Jurkat, Clone E6-1 (cell line): Measurements from ENCODE around the gene SPIN1.

Experiments
- DNase-seq: peaks from one replicate; pipeline ENCODE4 v3.0.0-alpha.2; 2011; ENCODE audit warnings: low read depth, low spot score
- H3K4me3 ChIP-seq: 2 replicates; pipeline ENCODE4 v1.5.1; 2011; ENCODE audit warnings: mild to moderate bottlenecking, low read length, control low read depth, moderate library complexity

The SPIN1 gene

GRCh38 chr9:88527618-88528017 is 139.4 kb downstream of the SPIN1 start:
- H3K4me3 ChIP-seq = no peak overlapping the region
- no peak for DNase-seq
